GM19025 (cell line): ENCODE data around the gene G6PC1.
"Not testable (repeated sequence)": the region's sequence is repeated elsewhere in the genome, so short reads cannot be mapped to it uniquely, and the experiment has no call there.

Experiments used
- ATAC-seq: cut with Tn5 transposase; IDR thresholded peaks from one replicate; pipeline ENCODE4 v1.9.1; 2021; ENCODE audit warnings: mild to moderate bottlenecking, low read depth, moderate library complexity; ENCODE audit not compliant: unreplicated experiment

The G6PC1 gene

GRCh38 chr17:42873315-42873714, 27.3 kb upstream of the G6PC1 start:
- no peak for ATAC-seq

GRCh38 chr17:42873932-42874695, 26.5 kb upstream of the G6PC1 start:
- ATAC-seq = not testable (repeated sequence)

- no peak for ATAC-seq
Observed at GRCh38 chr17:42877037-42877436, 23.6 kb upstream of the G6PC1 start.

- ATAC-seq = no peak
Observed at GRCh38 chr17:42878123-42878880, 22.3 kb upstream of the G6PC1 start.

- ATAC-seq = no peak
Observed at GRCh38 chr17:42878924-42879595, 21.5 kb upstream of the G6PC1 start.

GRCh38 chr17:42879596-42879985, 21.0 kb upstream of the G6PC1 start:
- no peak for ATAC-seq

GRCh38 chr17:42880776-42881310, 19.8 kb upstream of the G6PC1 start:
- no peak for ATAC-seq

GRCh38 chr17:42881706-42882105, 18.9 kb upstream of the G6PC1 start:
- not testable (repeated sequence) for ATAC-seq

GRCh38 chr17:42882166-42882565, 18.4 kb upstream of the G6PC1 start:
- no peak for ATAC-seq

GRCh38 chr17:42883802-42884558, 16.6 kb upstream of the G6PC1 start:
- ATAC-seq = no peak

GRCh38 chr17:42885806-42886205, 14.8 kb upstream of the G6PC1 start:
- not testable (repeated sequence) for ATAC-seq

GRCh38 chr17:42886283-42887176, 14.1 kb upstream of the G6PC1 start:
- ATAC-seq = no peak

GRCh38 chr17:42889809-42890208, 10.8 kb upstream of the G6PC1 start:
- ATAC-seq = no peak

GRCh38 chr17:42891539-42892152, 9.0 kb upstream of the G6PC1 start:
- ATAC-seq = no peak

GRCh38 chr17:42893359-42893758, 7.2 kb upstream of the G6PC1 start:
- ATAC-seq = no peak

GRCh38 chr17:42894283-42895184, 6.1 kb upstream of the G6PC1 start:
- ATAC-seq = no peak

- no peak for ATAC-seq
Observed at GRCh38 chr17:42895185-42895555, 5.4 kb upstream of the G6PC1 start.
